NCI-H2081 (cell line): ENCODE measurements around the gene SPC24.

Experiments used
- DNase-seq, 2 experiments: peaks; one replicate each; lab custom pipeline; 2025; lab: John Stamatoyannopoulos, UW

The SPC24 gene, protein sequence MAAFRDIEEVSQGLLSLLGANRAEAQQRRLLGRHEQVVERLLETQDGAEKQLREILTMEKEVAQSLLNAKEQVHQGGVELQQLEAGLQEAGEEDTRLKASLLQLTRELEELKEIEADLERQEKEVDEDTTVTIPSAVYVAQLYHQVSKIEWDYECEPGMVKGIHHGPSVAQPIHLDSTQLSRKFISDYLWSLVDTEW

DNA sequence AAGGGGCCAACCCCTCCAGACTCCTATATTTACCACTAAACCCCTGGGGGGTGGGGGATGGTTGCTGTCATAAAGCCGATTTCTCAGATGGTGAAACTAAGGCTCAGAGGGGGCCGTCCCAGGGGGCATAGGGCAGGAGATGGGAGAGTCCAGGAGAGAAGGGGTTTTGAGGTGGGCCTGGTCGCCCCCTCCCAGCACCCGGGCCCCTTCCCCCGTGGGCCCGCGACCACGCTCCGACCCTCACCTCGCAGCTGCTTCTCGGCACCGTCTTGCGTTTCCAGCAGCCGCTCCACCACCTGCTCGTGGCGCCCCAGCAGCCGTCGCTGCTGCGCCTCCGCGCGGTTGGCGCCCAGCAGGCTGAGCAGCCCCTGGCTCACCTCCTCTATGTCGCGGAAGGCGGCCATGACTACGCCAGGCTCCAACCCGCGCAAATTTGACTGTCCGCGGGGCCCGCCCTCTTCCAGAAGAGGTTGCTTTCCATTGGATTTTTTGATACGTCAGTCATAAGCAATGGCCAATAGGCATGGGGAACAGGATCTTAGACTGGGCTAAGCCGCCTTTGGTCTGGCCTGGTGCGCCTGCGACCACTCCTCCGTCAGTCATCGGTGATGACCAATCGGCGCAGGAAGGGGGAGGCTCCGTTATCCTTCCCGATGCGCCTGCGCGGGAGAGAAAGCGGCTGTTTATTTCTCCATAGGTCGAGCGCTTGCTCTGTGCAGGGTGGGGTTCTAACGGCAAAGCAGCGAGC is at the start of gene SPC24:
Gene SPC24 (minus strand): TSS at position 410 of the 748 bp plus-strand sequence. CDS start 6 bp downstream, at position 404.
- peak; percentile 98 to 99 for DNase-seq

DNA sequence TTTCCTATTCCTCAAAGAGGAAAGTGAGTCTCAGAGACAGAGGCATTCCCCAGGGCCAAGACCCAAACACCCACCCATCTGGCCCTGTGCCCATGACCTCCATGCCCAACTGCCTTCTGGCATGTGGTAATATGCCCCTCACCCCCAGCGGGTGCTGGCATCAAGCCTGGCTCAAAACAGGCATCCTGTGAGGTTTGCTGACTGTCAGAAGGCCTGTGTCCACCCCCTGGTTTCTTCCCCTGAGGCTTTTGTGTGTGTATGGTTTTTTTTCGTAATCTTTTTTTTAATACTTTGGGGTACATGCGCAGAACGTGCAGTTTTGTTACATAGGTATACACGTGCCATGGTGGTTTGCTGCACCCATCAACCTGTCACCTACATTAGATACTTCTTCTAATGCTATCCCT is 49.4 kb upstream of the SPC24 start:
- no peak for DNase-seq

DNA sequence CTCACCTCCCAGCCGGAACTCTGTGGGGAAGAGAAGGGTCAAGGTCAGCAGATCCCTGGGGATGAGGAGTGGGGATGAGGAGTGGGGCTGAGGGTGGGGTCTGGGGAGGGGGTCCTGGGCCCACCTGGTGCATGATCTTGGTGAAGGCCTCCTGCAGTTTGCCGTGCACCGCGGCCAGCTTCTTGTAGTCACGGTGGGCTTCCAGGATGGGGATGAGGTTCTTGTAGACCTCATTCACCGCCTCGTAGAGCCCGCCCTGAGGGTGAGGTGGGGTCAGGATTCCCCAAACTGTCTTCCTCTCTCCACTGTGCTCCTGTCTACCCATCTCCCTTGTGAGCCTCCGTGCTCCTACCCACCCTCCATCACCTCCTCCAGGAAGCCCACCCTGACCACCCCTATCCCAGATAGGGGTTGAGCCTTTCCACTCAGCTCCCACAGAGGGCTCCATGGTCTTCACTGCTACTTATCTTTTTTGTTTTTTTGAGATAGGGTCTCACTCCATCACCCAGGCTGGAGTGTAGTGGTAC is 48.6 kb upstream of the SPC24 start:
- no peak for DNase-seq

DNA sequence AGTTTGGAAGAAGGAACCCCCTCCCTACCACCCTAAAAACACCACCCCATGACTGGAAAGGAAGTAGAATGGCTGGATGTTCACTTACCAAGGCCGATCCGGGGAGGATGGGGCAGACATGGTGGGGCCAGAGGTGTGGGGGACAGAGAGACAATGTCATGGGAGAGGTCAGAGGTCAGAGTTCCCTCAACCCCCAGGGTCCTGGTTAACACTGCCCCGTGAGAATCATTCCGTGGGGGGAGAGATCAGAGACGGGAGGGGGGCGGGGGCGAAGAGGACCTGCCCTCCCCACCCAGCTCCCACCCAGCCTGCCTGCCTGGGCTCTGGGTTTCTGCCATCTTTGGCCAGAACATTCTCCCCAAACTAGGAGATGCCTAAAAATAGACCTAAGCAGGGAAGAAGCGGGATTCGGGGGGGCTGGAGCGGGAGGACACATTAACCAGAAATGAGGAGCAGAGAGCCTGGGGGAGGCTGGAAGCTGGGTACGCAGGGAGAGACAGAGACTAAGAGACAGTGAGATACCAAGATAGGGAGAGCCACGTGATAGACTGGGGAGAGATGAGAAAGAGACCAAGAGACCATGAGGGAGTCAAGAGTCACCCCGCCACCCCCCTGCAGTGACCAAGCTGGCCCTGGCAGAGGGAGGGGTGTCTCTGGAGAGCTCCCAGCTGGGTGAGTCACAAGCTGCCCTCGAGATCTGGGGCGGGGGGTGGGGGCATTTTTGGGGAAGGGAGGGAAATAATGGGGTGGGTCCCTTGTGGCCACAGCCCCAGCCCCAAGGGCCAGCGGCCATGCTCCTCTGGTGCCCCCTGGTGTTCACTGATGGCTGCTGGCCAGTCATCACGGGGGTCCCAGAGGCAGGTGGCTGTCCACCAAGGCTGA is 47.9 kb upstream of the SPC24 start:
- peak in 1 of 2 experiments; percentile 11 for DNase-seq

DNA sequence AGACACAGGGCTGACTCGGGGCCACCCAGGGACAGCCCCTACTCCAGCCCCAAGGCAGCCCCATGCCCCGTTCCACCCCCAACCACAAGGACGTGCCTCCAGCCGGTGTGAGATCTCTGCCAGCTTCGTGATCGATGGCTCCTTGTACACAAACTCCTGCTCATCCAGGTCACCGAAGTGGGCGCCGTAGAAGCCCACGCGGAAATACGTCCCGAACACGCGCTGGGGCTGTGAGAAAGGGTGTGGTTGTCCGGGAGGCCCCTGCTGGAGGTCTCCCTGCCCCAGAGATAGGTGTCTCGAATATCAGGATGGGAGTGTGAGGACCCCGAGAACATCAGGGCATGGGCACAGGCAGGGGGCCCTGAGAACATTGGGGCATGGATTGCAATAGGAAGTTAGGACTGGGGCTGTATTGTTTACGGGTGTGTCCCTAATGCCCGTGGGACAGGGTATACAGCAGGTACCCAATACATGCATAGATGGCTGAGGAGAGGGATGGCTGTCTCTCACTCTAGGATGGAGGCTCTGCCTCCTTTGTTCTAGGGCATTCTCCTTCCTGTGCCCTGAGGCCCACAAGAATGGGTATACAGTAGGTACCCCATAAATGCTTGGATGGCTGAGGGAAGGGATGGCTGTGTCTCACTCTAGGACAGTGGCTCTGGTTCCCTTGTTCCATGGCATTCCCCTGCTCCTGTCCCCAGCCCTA is 47.1 kb upstream of the SPC24 start:
- no peak for DNase-seq

DNA sequence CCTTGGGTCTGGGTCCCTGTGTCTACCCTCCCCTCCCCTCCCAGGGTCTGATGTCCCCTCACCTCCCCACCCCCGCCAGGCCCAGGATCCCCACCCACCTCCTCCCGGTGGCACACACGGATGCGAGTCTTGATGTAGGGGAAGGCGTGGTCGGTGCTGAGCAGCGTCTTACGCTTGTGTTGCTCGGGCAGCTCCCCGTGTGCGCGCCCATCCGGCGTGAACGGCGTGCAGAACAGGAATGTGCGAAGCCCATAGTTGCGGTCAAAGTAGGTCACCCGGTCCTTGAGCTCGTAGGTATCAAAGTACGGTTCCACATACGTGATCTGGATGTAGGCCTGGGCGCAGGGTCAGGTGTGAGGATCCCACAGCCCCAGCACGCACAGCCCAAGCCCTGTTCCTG is 46.2 kb upstream of the SPC24 start:
- DNase-seq = no peak

DNA sequence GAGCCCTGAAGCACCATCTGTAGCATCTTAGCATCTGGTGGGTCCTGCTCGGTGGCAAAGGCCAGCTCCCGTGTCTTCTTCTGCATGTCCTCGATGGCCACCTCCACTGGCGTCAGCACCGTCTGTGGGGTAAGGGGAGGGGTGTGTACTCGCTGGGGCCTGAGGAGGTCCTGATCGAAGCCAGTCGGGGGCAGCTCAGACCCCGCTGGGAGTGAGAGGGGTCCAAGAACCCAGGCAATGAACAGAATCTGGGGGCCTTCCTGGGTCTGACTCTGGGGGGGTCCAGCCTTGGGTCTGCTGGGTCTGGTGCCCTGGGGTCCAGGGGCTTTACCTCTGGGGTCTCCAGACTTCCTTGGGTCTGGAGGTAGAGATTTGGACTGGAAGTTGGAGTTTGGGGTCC is 45.3 kb upstream of the SPC24 start:
- no peak for DNase-seq

DNA sequence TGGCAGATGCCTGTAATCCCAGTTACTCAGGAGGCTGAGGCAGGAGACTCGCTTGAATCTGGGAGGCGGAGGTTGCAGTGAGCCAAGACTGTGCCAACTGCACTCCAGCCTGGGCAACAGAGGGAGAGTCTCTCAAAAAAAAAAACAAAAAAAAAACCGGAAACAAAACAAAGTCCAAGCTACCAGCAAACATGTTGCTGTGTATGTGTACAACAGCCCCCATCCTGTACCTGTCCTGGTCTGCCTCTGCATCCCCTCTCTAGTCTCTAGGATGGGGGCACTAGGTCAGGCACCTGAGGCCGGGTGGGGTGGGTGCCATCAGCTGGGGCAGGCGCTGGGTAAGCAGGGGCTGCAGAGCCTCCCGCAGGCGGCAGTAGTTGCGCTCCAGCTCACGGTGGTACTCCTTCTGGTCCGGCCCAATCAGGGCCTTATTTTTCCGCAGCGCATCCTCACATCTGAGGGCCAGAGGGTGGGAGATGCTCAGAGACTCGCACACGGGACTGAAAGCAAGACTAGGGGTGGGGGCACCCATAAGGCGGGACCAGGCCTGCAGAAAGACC is 44.5 kb upstream of the SPC24 start:
- DNase-seq = no peak

DNA sequence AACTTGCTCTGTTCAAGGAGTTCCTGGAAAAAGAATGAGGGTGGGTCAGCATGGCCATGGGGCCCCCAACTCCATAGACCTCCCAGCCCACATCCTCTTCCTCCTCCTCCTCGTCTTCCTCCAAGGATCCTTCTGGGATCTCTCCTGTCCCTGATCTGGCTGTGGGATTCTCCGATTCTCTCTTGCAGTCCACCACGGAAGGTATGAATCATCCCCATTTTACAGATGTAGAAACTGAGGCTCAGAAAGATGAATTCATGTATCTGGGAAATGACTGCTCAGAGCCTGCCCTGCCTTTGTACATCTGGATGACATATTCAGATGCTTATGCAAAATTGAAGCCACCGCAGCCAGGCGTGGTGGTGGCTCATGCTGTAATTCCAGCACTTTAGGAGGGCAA is 43.9 kb upstream of the SPC24 start:
- DNase-seq = no peak

DNA sequence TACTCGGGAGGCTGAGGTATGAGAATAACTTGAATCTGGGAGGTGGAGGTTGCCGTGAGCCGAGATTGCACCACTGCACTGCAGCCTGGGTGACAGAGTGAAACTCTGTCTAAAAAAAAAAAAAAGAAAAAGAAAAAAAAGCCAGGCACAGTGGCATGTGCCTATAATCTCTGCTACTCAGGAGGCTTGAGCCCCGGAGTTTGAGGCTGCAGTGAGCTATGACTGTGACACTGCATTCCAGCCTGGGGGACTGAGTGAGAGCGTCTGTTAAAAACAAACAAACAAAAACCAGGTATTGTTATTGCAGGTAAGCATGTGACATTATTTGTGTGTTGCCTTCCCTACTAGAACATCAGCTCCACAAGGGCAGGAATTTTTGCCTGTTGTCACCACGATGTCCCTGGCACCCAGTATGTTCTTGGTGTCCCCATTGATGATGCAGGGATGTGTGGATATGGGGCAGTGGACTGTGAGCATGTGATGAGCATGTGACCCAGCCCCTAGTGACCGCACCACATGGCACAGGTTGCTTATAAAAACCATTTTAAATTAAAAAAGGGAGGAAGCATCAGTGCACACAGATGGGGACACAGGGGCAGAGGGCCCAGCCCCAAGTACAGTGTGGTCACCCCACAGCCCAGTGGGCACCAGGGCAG is 43.3 kb upstream of the SPC24 start:
- DNase-seq = no peak

DNA sequence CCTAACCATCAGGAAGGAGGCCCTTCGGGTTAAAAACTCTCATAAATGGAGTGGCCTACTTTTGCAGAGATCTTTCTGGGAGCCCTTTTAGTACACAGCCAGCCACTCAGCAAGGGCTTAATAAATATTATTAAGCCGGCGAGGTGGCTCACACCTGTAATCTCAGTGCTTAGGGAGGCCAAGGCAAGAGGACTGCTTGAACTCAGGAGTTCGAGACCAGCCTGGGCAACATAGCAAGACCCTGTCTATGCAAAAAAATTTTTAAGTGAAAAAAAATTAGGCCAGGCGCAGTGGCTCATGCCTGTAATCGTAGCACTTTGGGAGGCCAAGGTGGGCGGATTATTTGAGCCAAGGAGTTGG is 42.6 kb upstream of the SPC24 start:
- DNase-seq = no peak

DNA sequence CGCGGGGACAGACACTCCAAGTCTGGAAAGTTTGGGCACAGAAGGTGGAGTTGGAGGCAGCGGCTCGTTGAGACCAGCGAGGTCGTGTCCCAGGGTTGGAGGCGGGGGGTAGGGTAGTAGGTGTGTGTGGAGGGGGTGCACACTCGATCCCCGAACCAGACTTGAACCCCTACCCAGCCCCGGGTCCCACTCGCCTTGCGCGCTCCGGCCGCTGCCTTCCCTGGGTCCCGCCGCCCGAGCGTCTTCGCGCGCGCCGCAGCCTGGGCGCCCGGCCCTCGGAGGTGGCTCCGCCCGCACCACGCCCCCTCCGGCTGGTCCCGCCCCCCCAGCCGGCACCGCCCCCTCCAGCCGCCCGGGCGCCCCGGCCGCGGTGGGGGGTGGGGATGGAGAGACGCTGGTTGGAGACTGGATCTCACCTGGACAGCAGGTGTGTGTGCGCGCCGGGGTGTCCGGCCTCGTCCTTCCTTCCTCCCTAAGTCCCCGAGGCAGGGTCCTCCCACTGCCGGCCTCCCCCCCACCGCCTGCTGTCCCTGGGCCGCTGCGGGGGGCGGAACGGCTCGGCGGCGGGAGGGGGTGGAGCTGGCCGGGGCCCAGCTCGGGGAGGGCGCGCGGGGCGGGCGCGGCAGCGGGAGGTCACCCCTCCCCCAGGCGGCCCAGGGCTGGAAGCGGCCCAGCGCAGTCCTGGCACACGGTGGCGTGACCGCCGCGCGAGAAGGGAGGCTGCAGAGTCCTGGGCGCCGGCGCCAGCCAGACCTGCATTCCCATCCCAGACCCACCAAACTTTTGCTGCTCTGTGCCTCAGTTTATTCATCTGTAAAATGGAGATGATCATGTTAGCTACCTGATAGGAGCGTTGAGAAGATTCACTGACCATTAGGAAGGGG is 42.0 kb upstream of the SPC24 start, which contains the start of gene KANK2:
Gene KANK2 (minus strand): TSS at position 255 of the 884 bp plus-strand sequence. CDS start 3,034 bp downstream, outside the sequence.
- DNase-seq = peak; percentile 93 to 94

DNA sequence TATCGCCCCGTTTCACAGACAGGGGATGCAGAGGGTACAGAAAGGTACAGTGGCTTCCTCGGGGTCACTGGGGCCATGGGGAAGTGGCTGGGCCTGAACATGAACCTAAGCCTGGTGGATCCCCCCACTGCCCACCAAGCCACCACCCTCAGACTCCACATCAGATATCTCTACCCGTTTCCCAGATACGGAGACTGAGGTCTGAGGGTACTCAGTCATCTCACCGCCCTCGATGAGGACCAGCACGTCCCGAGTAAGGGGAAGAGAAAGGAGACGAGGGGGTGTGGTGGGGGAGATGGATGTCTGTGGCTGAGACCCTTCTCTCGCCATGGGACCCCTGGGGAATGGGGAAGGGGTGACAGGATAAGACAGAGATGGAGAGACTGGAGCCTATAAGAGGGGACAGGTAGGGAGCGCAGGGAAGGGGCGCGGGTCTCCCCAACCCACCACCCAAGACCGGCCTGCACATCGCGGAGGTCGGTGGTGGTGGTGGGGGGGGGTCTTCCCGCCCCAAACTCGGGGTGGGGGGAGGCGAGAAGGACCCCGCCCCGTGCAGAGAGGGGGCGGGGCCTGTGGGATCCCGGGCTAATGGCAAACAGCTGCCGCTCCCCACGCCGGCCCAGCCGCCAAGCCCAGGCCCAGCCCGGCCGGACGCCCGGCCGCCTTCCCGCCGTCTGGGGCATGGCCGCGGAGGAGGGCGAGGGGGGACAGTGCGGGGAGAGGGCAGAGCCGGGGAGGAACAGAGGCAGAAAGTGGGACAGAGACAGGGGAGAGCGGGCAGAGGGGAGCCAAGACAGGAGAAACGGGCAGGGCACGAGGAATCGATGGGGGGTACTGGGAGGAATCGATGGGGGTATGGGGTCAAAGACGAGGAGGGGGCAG is 41.1 kb upstream of the SPC24 start:
- DNase-seq = peak in 1 of 2 experiments; percentile 6

DNA sequence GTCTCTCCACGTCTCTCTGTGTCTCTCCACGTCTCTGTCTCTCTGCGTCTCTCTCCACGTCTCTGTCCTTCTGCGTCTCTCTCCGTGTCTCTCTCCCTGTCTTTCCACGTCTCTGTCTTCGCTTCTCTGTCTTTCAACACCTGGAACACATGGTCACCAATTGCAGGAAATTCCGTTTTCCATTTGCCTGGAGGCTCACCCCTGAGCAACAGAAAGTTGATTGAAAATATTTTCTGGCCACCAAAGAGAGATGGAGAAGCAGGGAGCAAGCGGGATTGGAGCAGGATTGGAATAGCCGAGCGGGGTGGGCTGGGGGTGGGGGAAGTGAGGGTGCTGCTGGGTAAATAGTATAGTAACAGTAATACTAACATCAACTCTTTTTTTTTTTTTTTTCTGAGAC is 40.1 kb upstream of the SPC24 start:
- no peak for DNase-seq

DNA sequence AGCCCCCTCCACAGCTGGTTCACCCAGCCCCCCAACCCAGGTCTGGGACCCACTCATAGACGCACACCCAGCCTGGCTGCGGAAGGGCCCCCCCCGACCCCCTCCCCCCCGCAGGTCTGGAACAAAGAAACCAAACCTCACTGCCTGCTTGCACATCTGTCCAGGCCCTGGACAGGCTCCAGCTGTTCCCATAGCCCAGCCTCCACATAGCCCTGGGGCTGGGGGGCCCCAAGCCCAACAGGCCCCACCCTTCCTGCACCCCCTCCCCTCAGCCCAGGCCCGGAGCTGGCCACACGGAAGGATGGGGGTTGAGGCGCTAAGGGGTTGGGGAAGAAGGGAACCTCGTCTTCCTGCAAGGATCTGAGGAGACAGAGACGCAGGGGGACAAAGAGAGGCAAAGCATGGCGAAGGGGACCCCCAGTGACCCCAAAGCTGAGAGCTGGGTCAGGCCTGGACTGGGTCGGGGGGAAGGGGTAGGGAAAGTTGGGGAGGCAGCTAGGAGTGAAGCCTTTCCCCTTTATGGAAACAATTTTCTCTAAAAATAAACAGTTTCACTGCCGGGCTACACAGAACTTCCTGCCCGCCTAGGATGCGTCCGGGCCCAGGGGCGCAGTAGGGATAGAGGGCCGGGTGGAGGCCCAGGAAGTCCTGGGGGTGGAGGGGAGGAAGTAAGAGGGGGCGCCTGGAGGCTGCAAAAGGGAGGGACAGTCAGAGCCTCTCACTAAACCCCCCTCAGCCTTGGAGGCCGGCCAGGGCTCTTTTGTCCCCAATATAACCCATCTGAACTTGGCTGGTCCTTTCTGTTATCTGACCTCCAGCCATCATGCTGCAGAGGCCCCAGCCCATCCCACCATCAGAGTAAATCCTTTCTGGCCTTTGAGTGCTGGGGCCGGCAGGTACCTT is 39.3 kb upstream of the SPC24 start:
- DNase-seq = peak; percentile 7 to 27

DNA sequence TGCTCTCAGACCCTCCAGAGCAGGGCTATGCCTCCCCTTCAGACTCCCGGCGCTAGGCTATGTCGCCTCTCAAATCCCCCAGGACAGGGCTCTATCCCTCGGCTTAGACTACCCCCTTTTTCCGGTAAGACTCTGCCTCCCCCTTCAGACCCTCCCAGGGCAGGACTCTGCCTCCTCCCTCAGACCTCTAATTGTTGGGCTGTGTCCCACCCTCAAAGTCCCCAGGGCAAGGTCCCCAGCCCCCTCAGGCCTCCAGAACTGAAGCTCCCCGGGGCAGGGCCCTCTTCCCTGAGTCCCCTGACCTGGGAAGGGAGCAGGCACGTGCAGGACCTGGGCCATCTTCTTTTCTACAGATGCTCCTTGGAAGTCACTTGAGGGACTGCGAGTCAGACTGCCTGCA is 38.6 kb upstream of the SPC24 start:
- no peak for DNase-seq
